Activated naive CD8-positive, alpha-beta T cell treated with anti-CD3 and anti-CD28 coated beads, Interleukin-2, amount 50 U/mL, for 16 hours (primary cell): ENCODE measurements around the gene EFCC1.

ENCODE experiments used
- DNase-seq: peaks from one replicate; pipeline ENCODE4 v3.0.0-alpha.2; 2020; ENCODE audit warnings: low read depth, low spot score

EFCC1 gene

GRCh38 chr3:129032716-129033115 is 31.6 kb downstream of the EFCC1 start:
- no peak for DNase-seq

GRCh38 chr3:129033151-129033550 is 32.0 kb downstream of the EFCC1 start:
- DNase-seq = no peak

- no peak for DNase-seq
These were observed 32.7 kb downstream of the EFCC1 start for GRCh38 chr3:129033633-129034321.

- no peak for DNase-seq
These were observed 33.5 kb downstream of the EFCC1 start for GRCh38 chr3:129034642-129035041.

GRCh38 chr3:129035360-129036221 is 34.5 kb downstream of the EFCC1 start:
- no peak for DNase-seq

GRCh38 chr3:129036222-129037092 is 35.4 kb downstream of the EFCC1 start:
- no peak for DNase-seq

- no peak for DNase-seq
These were observed 36.0 kb downstream of the EFCC1 start for GRCh38 chr3:129037093-129037419.

- DNase-seq = no peak
These were observed 37.2 kb downstream of the EFCC1 start for GRCh38 chr3:129038121-129038855.

GRCh38 chr3:129039271-129040038 is 38.4 kb downstream of the EFCC1 start:
- DNase-seq = no peak

GRCh38 chr3:129040039-129040336 is 38.9 kb downstream of the EFCC1 start:
- no peak for DNase-seq

- DNase-seq = no peak
These were observed 39.6 kb downstream of the EFCC1 start for GRCh38 chr3:129040579-129041300.

GRCh38 chr3:129045675-129046036 is 44.6 kb downstream of the EFCC1 start:
- DNase-seq = no peak

- DNase-seq = no peak
These were observed 45.1 kb downstream of the EFCC1 start for GRCh38 chr3:129046037-129046731.

GRCh38 chr3:129046732-129047552 is 45.8 kb downstream of the EFCC1 start:
- DNase-seq = no peak

- no peak for DNase-seq
These were observed 46.4 kb downstream of the EFCC1 start for GRCh38 chr3:129047553-129047839.

- DNase-seq = no peak
These were observed 49.6 kb downstream of the EFCC1 start for GRCh38 chr3:129050556-129051295.

GRCh38 chr3:129051871-129052340 is 50.8 kb downstream of the EFCC1 start:
- DNase-seq = no peak

- DNase-seq = no peak
These were observed 51.6 kb downstream of the EFCC1 start for GRCh38 chr3:129052675-129053074.
